SK-N-SH treated with all-trans-retinoic acid at 6 μM for 48 hours (cell line): ENCODE measurements around the gene GFPT1.

Experiments used
- ARNTL ChIP-seq: fragments of 450-650 bp; formaldehyde crosslinking; IDR thresholded peaks from 2 replicates; pipeline ENCODE4 v1.5.0; 2020; ENCODE audit warnings: low read depth, mild to moderate bottlenecking, moderate library complexity, borderline replicate concordance
- ESRRG ChIP-seq: fragments of 250-450 bp; sonication (Bioruptor Pico); IDR thresholded peaks from 2 replicates; pipeline ENCODE4 v1.6.1; 2021; ENCODE audit warnings: mild to moderate bottlenecking
- GLIS3 ChIP-seq: fragments of 250-450 bp; sonication (Bioruptor Pico); IDR thresholded peaks from 2 replicates; pipeline ENCODE4 v1.5.0; 2020; ENCODE audit warnings: mild to moderate bottlenecking, moderate library complexity
- OSR1 ChIP-seq: fragments of 250-450 bp; sonication (Bioruptor Pico); IDR thresholded peaks from 2 replicates; pipeline ENCODE4 v1.8.0; 2022; ENCODE audit warnings: moderate library complexity, mild to moderate bottlenecking, inconsistent platforms
- PATZ1 ChIP-seq: fragments of 250-450 bp; sonication (Bioruptor Pico); IDR thresholded peaks from 2 replicates; pipeline ENCODE4 v1.8.0; 2020; ENCODE audit warnings: mild to moderate bottlenecking, moderate library complexity, borderline replicate concordance
- TSHZ2 ChIP-seq: fragments of 250-450 bp; sonication (Bioruptor Pico); IDR thresholded peaks from 2 replicates; pipeline ENCODE4 v1.5.0; 2020; ENCODE audit warnings: mild to moderate bottlenecking, moderate library complexity
- ZFP3 ChIP-seq: fragments of 250-450 bp; sonication (Bioruptor Pico); IDR thresholded peaks from 2 replicates; pipeline ENCODE4 v1.5.0; 2020; ENCODE audit warnings: mild to moderate bottlenecking, moderate library complexity
- ZFP30 ChIP-seq: fragments of 450-650 bp; formaldehyde crosslinking; IDR thresholded peaks from 2 replicates; pipeline ENCODE4 v1.5.0; 2022; ENCODE audit warnings: mild to moderate bottlenecking, moderate library complexity
- ZNF70 ChIP-seq: fragments of 450-650 bp; formaldehyde crosslinking; IDR thresholded peaks from 2 replicates; pipeline ENCODE4 v1.5.0; 2020; ENCODE audit warnings: mild to moderate bottlenecking, moderate library complexity

- TF ChIP-seq TSHZ2 (no peak), ZFP30 (CRISPR knock-in tag) (no peak), ESRRG (CRISPR knock-in tag) (no peak), ARNTL (no peak), PATZ1 (no peak), ZNF70 (CRISPR knock-in tag) (no peak), ZFP3 (CRISPR knock-in tag) (no peak), GLIS3 (CRISPR knock-in tag) (no peak), OSR1 (CRISPR knock-in tag) (no peak)
Measured at GRCh38 chr2:69296421-69296820, 90.6 kb downstream of the GFPT1 start.
